DOHH2 (cell line): ENCODE measurements around the gene SFI1.

Experiments used
- H3F3A ChIP-seq: fragments of 200-600 bp; sonication (generic), shearing (Covaris generic); 2 replicates; pipeline ENCODE4 v1.6.0; 2016; ENCODE audit warnings: antibody characterized with exemption, mild to moderate bottlenecking; ENCODE audit not compliant: control insufficient read depth, insufficient read depth
- H3K27ac ChIP-seq: fragments of 200-600 bp; sonication (generic); 2 replicates; pipeline ENCODE4 v1.5.1; 2014; ENCODE audit warnings: low read depth, mild to moderate bottlenecking, low read length, moderate library complexity
- H3K27me3 ChIP-seq: fragments of 200-600 bp; sonication (generic); 2 replicates; pipeline ENCODE4 v1.6.1; 2014; ENCODE audit warnings: mild to moderate bottlenecking, low read length, mixed read lengths; ENCODE audit not compliant: control insufficient read depth
- H3K36me3 ChIP-seq: fragments of 200-600 bp; sonication (generic); 2 replicates; pipeline ENCODE4 v1.6.1; 2014; ENCODE audit warnings: mild to moderate bottlenecking, low read length, moderate library complexity, mixed read lengths; ENCODE audit not compliant: control insufficient read depth
- H3K4me1 ChIP-seq: fragments of 200-600 bp; sonication (generic); 2 replicates; pipeline ENCODE4 v1.6.1; 2014; ENCODE audit warnings: mild to moderate bottlenecking, low read length, mixed read lengths; ENCODE audit not compliant: control insufficient read depth
- H3K4me2 ChIP-seq: fragments of 200-600 bp; sonication (generic); 2 replicates; pipeline ENCODE4 v1.6.0; 2014; ENCODE audit warnings: mild to moderate bottlenecking, low read length, moderate library complexity
- H3K4me3 ChIP-seq: fragments of 200-600 bp; sonication (generic); 2 replicates; pipeline ENCODE4 v1.5.1; 2014; ENCODE audit warnings: mild to moderate bottlenecking, low read length, mixed read lengths
- H3K79me2 ChIP-seq: fragments of 200-600 bp; sonication (generic); 2 replicates; pipeline ENCODE4 v1.6.1; 2014; ENCODE audit warnings: mild to moderate bottlenecking, low read length, mixed read lengths; ENCODE audit not compliant: control insufficient read depth
- H3K9me2 ChIP-seq: fragments of 200-600 bp; sonication (generic); replicated peaks from 2 replicates; pipeline ENCODE4 v1.6.1; 2014; ENCODE audit warnings: mild to moderate bottlenecking, low read length, mixed read lengths; ENCODE audit not compliant: control insufficient read depth
- H3K9me3 ChIP-seq: fragments of 200-600 bp; sonication (generic); 2 replicates; pipeline ENCODE4 v1.6.1; 2014; ENCODE audit warnings: antibody characterized with exemption, low read length, mixed read lengths; ENCODE audit not compliant: control insufficient read depth, insufficient read depth
- H4K20me1 ChIP-seq: fragments of 200-600 bp; sonication (generic); 2 replicates; pipeline ENCODE4 v1.6.0; 2014; ENCODE audit warnings: low read depth, mild to moderate bottlenecking, antibody characterized with exemption, low read length, moderate library complexity; ENCODE audit not compliant: control insufficient read depth, insufficient read depth
- EZH2phosphoT487 ChIP-seq: fragments of 200-600 bp; sonication (generic); IDR thresholded peaks from 2 replicates; pipeline ENCODE4 v1.6.1; 2017; ENCODE audit warnings: borderline replicate concordance, mild to moderate bottlenecking, antibody characterized with exemption, low read length, moderate library complexity, mixed read lengths
- TF ChIP-seq, protein P1 (sequence below): fragments of 200-600 bp; sonication (generic); IDR thresholded peaks from one replicate; pipeline ENCODE4 v1.5.1; 2014; ENCODE audit warnings: antibody characterized with exemption, mild to moderate bottlenecking, low read depth, low read length; ENCODE audit not compliant: poor library complexity, severe bottlenecking

The SFI1 gene

DNA sequence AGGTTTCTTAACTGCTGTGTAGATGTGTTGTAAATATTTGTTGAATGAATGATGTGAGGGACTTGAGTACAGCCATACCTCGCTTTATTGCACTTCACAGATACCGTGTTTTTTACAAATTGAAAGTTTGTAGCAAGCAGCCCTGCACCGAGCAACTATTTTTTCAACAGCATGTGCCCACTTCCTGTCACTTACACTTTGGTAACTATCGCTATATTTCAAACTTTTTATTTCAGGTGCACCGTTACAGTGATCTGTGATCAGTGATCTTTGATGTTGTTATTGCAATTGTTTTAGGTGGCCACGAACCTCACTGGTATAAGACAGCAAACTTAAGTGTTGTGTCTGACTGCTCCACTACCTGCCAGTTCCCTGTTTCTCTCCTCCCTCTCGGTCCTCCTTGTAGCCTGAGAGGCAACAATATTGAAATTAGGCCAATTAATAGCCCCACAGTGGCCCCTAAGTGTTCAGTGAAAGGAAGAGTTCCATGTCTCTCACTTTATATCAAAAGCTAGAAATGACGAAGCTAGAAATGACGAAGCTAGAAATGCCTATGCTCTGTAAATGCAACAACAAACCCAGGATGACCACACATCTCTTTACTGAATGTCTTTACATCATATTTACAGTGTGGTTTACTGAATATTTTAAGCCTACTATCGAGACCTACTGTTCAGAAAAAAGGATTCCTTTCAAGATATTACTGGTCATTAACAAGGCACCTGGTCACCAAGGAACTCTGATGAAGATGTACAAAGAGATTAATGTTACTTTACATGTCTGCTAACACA is 1.0 kb downstream of the SFI1 start:
- H3F3A ChIP-seq = peaks cover 14% of the 10 kb centered on the region
- no peaks in the 10 kb centered on the region for H3K27me3 ChIP-seq
- H3K4me1 ChIP-seq = peaks cover 32% of the 10 kb centered on the region
- H3K36me3 ChIP-seq = peaks cover 33% of the 10 kb centered on the region
- peak overlapping the region; percentile 61 for H3K4me2 ChIP-seq
- TF ChIP-seq, protein P1, sequence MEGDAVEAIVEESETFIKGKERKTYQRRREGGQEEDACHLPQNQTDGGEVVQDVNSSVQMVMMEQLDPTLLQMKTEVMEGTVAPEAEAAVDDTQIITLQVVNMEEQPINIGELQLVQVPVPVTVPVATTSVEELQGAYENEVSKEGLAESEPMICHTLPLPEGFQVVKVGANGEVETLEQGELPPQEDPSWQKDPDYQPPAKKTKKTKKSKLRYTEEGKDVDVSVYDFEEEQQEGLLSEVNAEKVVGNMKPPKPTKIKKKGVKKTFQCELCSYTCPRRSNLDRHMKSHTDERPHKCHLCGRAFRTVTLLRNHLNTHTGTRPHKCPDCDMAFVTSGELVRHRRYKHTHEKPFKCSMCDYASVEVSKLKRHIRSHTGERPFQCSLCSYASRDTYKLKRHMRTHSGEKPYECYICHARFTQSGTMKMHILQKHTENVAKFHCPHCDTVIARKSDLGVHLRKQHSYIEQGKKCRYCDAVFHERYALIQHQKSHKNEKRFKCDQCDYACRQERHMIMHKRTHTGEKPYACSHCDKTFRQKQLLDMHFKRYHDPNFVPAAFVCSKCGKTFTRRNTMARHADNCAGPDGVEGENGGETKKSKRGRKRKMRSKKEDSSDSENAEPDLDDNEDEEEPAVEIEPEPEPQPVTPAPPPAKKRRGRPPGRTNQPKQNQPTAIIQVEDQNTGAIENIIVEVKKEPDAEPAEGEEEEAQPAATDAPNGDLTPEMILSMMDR = no peak
- no peak for TF ChIP-seq EZH2phosphoT487
- H3K27ac ChIP-seq = peak overlapping the region; percentile 93
- no peaks in the 10 kb centered on the region for H3K9me2 ChIP-seq
- H4K20me1 ChIP-seq = no peaks in the 10 kb centered on the region
- peaks cover 61% of the 10 kb centered on the region for H3K79me2 ChIP-seq
- peak overlapping the region; percentile 85 for H3K4me3 ChIP-seq
- no peaks in the 10 kb centered on the region for H3K9me3 ChIP-seq

DNA sequence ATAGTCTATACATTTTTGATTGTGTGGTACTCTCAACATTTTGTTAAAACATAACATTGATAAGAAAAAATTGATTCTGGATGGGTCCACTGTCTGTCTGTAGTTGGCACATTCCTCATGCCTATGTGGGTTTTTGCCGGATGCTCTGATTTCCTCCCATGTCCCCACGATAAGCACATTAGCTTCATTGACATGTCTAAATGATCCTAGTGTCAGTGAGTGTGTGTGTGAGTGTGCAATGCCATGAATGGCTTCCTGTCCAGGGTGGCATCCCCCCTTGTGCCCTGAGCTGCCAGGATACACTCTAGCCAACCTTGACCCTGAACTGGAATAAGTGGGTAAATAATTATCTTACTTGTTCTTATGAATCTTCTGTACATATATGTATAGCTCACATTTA is 5.4 kb downstream of the SFI1 start:
- peaks cover 100% of the 10 kb centered on the region for H3K79me2 ChIP-seq
- H3K27ac ChIP-seq = no peak overlapping the region
- H3K9me2 ChIP-seq = no peaks in the 10 kb centered on the region
- no peaks in the 10 kb centered on the region for H3K27me3 ChIP-seq
- no peaks in the 10 kb centered on the region for H3F3A ChIP-seq
- no peak overlapping the region for H3K4me2 ChIP-seq
- H3K9me3 ChIP-seq = no peaks in the 10 kb centered on the region
- peaks cover 13% of the 10 kb centered on the region for H3K4me1 ChIP-seq
- H4K20me1 ChIP-seq = 0 out of 2 replicates have a peak, but pooled peaks cover 4% of the 10 kb centered on the region
- peaks cover 62% of the 10 kb centered on the region for H3K36me3 ChIP-seq
- no peak overlapping the region for H3K4me3 ChIP-seq
- no peak for TF ChIP-seq EZH2phosphoT487
- TF ChIP-seq, protein P1 = no peak

DNA sequence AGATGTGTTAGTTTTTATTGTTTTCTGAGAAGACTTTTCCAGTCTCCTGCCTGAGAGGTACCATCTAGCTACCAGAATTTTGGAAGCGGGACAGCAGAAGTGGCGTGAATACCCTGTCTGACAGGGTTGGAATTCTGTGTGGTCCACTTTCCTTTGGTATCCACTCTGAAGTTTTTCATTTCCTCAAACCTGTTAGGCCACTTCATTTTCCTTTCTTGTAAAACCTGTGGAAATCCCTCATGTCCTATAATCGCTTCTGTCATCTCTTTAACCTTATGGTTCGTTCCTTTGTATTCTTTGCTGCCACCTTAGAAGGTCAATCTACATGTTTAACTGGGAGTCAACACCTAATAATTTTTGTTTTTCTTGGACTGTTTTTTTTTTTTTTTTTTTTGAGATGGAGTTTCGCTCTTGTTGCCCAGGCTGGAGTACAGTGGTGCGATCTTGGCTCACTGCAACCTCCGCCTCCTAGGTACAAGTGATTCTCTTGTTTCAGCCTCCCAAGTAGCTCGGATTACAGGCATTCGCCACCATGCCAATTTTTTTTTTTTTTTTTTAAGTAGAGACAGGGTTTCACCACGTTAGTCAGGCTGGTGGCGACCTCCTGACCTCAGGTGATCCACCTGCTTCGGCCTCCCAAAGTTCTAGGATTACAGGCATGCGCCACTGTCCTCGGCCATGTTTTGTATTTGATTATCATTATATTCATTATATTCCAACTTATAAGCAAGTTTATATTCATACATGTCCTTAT is 7.1 kb downstream of the SFI1 start:
- Histone ChIP-seq H3F3A (no peaks in the 10 kb centered on the region), H3K79me2 (peaks cover 98% of the 10 kb centered on the region), H3K27ac (no peak overlapping the region), H3K36me3 (peaks cover 68% of the 10 kb centered on the region), H3K4me2 (no peak overlapping the region), H3K4me1 (peaks cover 3% of the 10 kb centered on the region; the same call in 1 of the 2 replicates), H4K20me1 (0 out of 2 replicates have a peak, but pooled peaks cover 4% of the 10 kb centered on the region), H3K9me2 (no peaks in the 10 kb centered on the region), H3K9me3 (no peaks in the 10 kb centered on the region), H3K27me3 (no peaks in the 10 kb centered on the region), H3K4me3 (no peak overlapping the region)
- TF ChIP-seq, protein P1 = no peak
- no peak for TF ChIP-seq EZH2phosphoT487
